ENCODE results near the gene RNF144B. TPM values are rescaled to one million over a fixed set of nuclear protein-coding genes. Genes with fewer than 3 reads are reported as not detected.

RNF144B gene
- total RNA-seq, 2 donors from 2014 or later: 4.2 to 4.4 TPM

GRCh38 chr6:18465410-18466154 lies 78.4 kb downstream of the RNF144B start:
- H3K27ac ChIP-seq: no peak overlapping the region
- intact Hi-C loops (cut with DNase I): no loop called here
- DNase-seq: no peak

GRCh38 chr6:18467741-18468502 lies 80.8 kb downstream of the RNF144B start:
- Histone ChIP-seq H3K9me3 (no peaks in the 10 kb centered on the region), H3K27me3 (no peaks in the 10 kb centered on the region), H3K27ac (no peak overlapping the region), H3K4me3 (no peak overlapping the region), H3K36me3 (no peaks in the 10 kb centered on the region), H3K4me1 (no peaks in the 10 kb centered on the region), H3K9ac (ENCODE audit: low read depth in 2 of 2, low read length in 2 of 2) (no peak overlapping the region)
- no peak for TF ChIP-seq CTCF (IDR thresholded peaks at IDR 0.05)
- intact Hi-C loops (cut with DNase I): no loop called here
- DNase-seq: no peak

More at GRCh38 chr6:18465410-18466154, 78.4 kb downstream of the RNF144B start:
- Histone ChIP-seq H3K36me3 (no peaks in the 10 kb centered on the region), H3K4me3 (no peak overlapping the region), H3K27me3 (no peaks in the 10 kb centered on the region), H3K4me1 (no peaks in the 10 kb centered on the region), H3K9me3 (no peaks in the 10 kb centered on the region), H3K9ac (ENCODE audit: low read depth in 2 of 2, low read length in 2 of 2) (no peak overlapping the region)
- TF ChIP-seq CTCF (IDR thresholded peaks at IDR 0.05): no peak

GRCh38 chr6:18468503-18468843 lies 81.3 kb downstream of the RNF144B start:
- no peak for TF ChIP-seq CTCF (IDR thresholded peaks at IDR 0.05)
- H3K4me1 ChIP-seq: no peaks in the 10 kb centered on the region
- DNase-seq: no peak
- H3K9me3 ChIP-seq: no peaks in the 10 kb centered on the region
- H3K4me3 ChIP-seq: no peak overlapping the region
- H3K27ac ChIP-seq: no peak overlapping the region
- H3K27me3 ChIP-seq: no peaks in the 10 kb centered on the region
- no peaks in the 10 kb centered on the region for H3K36me3 ChIP-seq
- intact Hi-C loops (cut with DNase I): no loop called here
- H3K9ac ChIP-seq (ENCODE audit: low read depth in 2 of 2, low read length in 2 of 2): no peak overlapping the region

GRCh38 chr6:18469536-18469935 lies 82.4 kb downstream of the RNF144B start:
- TF ChIP-seq CTCF (IDR thresholded peaks at IDR 0.05): no peak
- Histone ChIP-seq H3K4me3 (no peak overlapping the region), H3K27me3 (no peaks in the 10 kb centered on the region), H3K4me1 (no peaks in the 10 kb centered on the region), H3K36me3 (no peaks in the 10 kb centered on the region), H3K9me3 (no peaks in the 10 kb centered on the region), H3K27ac (no peak overlapping the region), H3K9ac (ENCODE audit: low read depth in 2 of 2, low read length in 2 of 2) (no peak overlapping the region)
- intact Hi-C loops (cut with DNase I): no loop called here
- no peak for DNase-seq

- DNase-seq: no peak
- TF ChIP-seq CTCF (IDR thresholded peaks at IDR 0.05): no peak
- H3K9me3 ChIP-seq: no peaks in the 10 kb centered on the region
Observed at GRCh38 chr6:18471232-18471964, 84.2 kb downstream of the RNF144B start.

More at GRCh38 chr6:18471232-18471964, 84.2 kb downstream of the RNF144B start:
- H3K27me3 ChIP-seq: no peaks in the 10 kb centered on the region
- H3K4me1 ChIP-seq: no peaks in the 10 kb centered on the region
- H3K9ac ChIP-seq (ENCODE audit: low read depth in 2 of 2, low read length in 2 of 2): no peak overlapping the region
- H3K36me3 ChIP-seq: no peaks in the 10 kb centered on the region
- no peak overlapping the region for H3K27ac ChIP-seq
- no peak overlapping the region for H3K4me3 ChIP-seq
- intact Hi-C loops (cut with DNase I): no loop called here

All from colonic mucosa (tissue), 4 donors.